Left ventricle myocardium inferior (tissue), 1 donor: ENCODE measurements around the gene RC3H2. TPM values are rescaled to one million over a fixed set of nuclear protein-coding genes. Genes with fewer than 3 reads are reported as not detected.

ENCODE experiments used
- DNase-seq: peaks from one replicate; pipeline ENCODE4 v3.0.0-alpha.2; 2020
- H3K27ac ChIP-seq: fragments of 200-600 bp; replicated peaks from 2 replicates; pipeline ENCODE4 v1.8.0; 2021
- H3K27me3 ChIP-seq: fragments of 200-600 bp; 2 replicates; pipeline ENCODE4 v1.8.0; 2021; ENCODE audit warnings: low read depth
- H3K36me3 ChIP-seq: fragments of 200-600 bp; 2 replicates; pipeline ENCODE4 v1.8.0; 2021
- H3K4me1 ChIP-seq: fragments of 200-600 bp; 2 replicates; pipeline ENCODE4 v1.8.0; 2021
- H3K4me3 ChIP-seq: fragments of 200-600 bp; 2 replicates; pipeline ENCODE4 v1.8.0; 2021; ENCODE audit warnings: mild to moderate bottlenecking, moderate library complexity
- H3K9me3 ChIP-seq: fragments of 200-600 bp; replicated peaks from 2 replicates; pipeline ENCODE4 v1.8.0; 2021
- CTCF ChIP-seq: fragments of 200-600 bp; IDR thresholded peaks from 2 replicates; pipeline ENCODE4 v1.8.0; 2021; ENCODE audit warnings: antibody characterized with exemption, mild to moderate bottlenecking, borderline replicate concordance
- intact Hi-C: fragments of 100-400 bp; cut with micrococcal nuclease; formaldehyde crosslinking; loops from one replicate; pipeline ENCODE4 v1.11.0; 2022
- total RNA-seq: library from RNA; stranded (reverse); fragmentation: NEBNext Ultra II Directional; extraction: Animal tissue kit (Norgen Biotek cat#: 25700); gene quantifications from one replicate; pipeline ENCODE4 v1.2.1, GENCODE V29; 2021
- donor health status: DM: no; HTN: yes; CAD: no; lungs with severe emphysema.

Gene RC3H2
- total RNA-seq, 1 donor from 2014 or later: 37.7 TPM

- DNase-seq: no peak
- Histone ChIP-seq H3K36me3 (peaks cover 5% of the 10 kb centered on the region), H3K27ac (peak overlapping the region; percentile 89)
Observed at GRCh38 chr9:122930541-122931225, 25.5 kb upstream of the RC3H2 start.

DNA sequence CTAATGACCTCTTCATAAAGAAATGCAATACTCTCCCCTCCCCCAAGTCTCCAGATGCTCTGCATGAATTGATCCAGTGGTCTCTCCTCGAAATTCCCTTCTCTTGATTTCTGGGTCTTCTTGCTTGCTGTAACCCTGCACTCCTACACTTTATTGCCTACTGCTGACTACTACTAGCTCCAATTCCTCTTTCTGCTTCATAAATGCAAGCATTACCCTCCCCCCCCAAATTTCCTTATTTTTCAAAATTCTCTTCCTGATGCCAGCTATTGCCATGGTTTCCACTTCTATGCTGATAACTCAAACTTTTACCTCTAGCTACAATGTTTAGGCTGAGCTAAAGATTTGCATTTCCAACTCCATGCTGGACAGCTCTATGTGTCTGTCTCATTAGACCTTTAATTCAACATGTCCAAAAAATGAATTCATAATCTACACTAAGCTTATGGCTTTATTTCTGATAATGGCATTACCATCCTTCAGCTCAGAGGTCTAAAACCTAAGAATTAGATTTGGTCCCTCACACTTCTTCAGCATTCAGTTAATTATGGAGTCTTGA is 24.7 kb upstream of the RC3H2 start:
- TF ChIP-seq CTCF: no peak
- Histone ChIP-seq H3K4me3 (peak overlapping the region; percentile 90), H3K4me1 (peaks cover 59% of the 10 kb centered on the region), H3K27ac (no peak overlapping the region), H3K27me3 (no peaks in the 10 kb centered on the region), H3K36me3 (peaks cover 5% of the 10 kb centered on the region), H3K9me3 (no peaks in the 10 kb centered on the region)
- intact Hi-C loops: no loop called here
- DNase-seq: no peak

More at GRCh38 chr9:122930541-122931225, 25.5 kb upstream of the RC3H2 start:
- no peaks in the 10 kb centered on the region for H3K9me3 ChIP-seq
- H3K4me3 ChIP-seq: peak overlapping the region; percentile 90
- H3K27me3 ChIP-seq: no peaks in the 10 kb centered on the region
- intact Hi-C loops: no loop called here
- no peak for TF ChIP-seq CTCF
- peaks cover 59% of the 10 kb centered on the region for H3K4me1 ChIP-seq

DNA sequence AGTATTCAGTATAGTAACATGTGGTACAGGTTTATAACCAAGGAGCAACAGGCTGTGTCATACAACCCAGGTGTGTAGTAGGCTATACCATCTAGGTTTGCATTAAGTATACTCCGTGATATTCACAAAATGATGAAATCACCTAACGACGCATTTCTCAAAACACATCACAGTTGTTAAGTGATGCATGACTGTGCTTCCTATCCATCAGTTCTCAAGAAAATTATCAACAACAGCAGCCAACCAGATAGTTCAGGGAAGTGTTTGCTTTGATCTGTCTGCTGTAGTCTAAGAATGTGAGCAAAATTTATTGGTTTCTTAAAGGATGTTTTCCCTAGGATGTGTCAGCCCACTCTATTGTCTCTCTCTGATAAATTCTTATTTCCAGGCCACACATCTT is 18.8 kb upstream of the RC3H2 start:
- Histone ChIP-seq H3K4me1 (peaks cover 5% of the 10 kb centered on the region), H3K4me3 (no peak overlapping the region), H3K27me3 (no peaks in the 10 kb centered on the region), H3K36me3 (peaks cover 30% of the 10 kb centered on the region), H3K9me3 (no peaks in the 10 kb centered on the region), H3K27ac (no peak overlapping the region)
- intact Hi-C loops: no loop called here
- TF ChIP-seq CTCF: no peak
- DNase-seq: no peak

DNA sequence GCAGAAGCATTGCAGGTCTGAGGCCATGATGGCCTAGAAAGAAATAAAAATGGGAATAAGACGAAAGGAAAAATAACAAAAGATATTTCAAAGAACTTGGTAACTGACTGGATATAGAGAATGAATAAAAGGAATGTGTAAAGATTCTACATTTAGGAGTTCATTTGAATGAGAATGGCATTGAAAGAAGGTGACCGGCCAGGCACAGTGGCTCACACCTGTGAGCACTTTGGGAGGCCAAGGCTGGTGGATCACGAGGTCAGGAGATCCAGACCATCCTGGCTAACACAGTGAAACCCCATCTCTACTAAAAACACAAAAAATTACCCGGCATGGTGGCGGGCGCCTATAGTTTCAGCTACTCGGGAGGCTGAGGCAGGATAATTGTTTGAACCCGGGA is 17.6 kb upstream of the RC3H2 start:
- no peaks in the 10 kb centered on the region for H3K4me1 ChIP-seq
- H3K36me3 ChIP-seq: peaks cover 32% of the 10 kb centered on the region
- no peak for TF ChIP-seq CTCF
- H3K9me3 ChIP-seq: no peaks in the 10 kb centered on the region
- no peak overlapping the region for H3K27ac ChIP-seq
- no peak overlapping the region for H3K4me3 ChIP-seq
- no peaks in the 10 kb centered on the region for H3K27me3 ChIP-seq
- intact Hi-C loops: no loop called here
- no peak for DNase-seq

DNA sequence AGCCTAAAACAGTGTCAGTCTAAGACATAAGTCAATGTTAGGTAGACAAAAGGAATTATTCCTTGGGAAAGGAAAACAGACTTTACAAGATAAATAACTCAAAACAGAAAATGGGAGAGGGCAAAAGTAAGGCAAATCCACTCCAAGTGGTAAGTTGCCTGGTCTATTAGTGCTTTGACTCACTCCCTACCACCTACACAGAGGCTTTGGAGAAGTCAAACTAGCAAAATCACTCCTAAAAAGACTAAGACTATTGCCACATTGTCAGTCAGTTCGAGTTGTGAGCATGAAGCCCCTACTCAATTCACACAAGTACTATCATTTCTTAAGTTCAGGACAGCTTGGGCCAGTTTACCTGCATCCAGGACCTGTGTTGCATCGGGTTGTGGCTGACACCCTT is 13.2 kb upstream of the RC3H2 start:
- no peak for DNase-seq
- intact Hi-C loops: no loop called here
- Histone ChIP-seq H3K4me3 (no peak overlapping the region), H3K9me3 (no peaks in the 10 kb centered on the region), H3K4me1 (peaks cover 7% of the 10 kb centered on the region), H3K36me3 (peaks cover 28% of the 10 kb centered on the region), H3K27ac (no peak overlapping the region), H3K27me3 (no peaks in the 10 kb centered on the region)
- TF ChIP-seq CTCF: no peak
